ENCODE data around the gene GM2A. TPM values are rescaled to one million over a fixed set of nuclear protein-coding genes. Genes with fewer than 3 reads are reported as not detected.

Gene GM2A
- total RNA-seq, 4 donors from 2014 or later = 62.4 to 132 (median 89.7) TPM

GRCh38 chr5:151213803-151214613 is 39.0 kb upstream of the GM2A start:
- Histone ChIP-seq H3K27me3 (no peaks in the 10 kb centered on the region), H3K4me1 (peaks cover 23 to 96% (median 80%) of the 10 kb centered on the region in 3 donors)

GRCh38 chr5:151214614-151215545 is 38.1 kb upstream of the GM2A start:
- TF ChIP-seq CTCF (IDR thresholded peaks at IDR 0.05) = no peak
- TF ChIP-seq POLR2A (IDR thresholded peaks at IDR 0.05) = no peak
- intact Hi-C loops (cut with DNase I) = no loop called here
- H3K36me3 ChIP-seq = no peaks in the 10 kb centered on the region
- WGBS, 2 donors = 56 to 80% methylated on average over 6 to 8 of the region's 10 CpGs
- peak overlapping the region in 1 of 4 donors; percentile 43 for H3K4me3 ChIP-seq
- no peaks in the 10 kb centered on the region for H3K9me3 ChIP-seq
- H3K4me1 ChIP-seq = peaks cover 23 to 96% (median 75%) of the 10 kb centered on the region in 3 donors
- DNase-seq = peak; percentile 41
- H3K27ac ChIP-seq = peak overlapping the region; percentile 54 to 91 (median 84)
- H3K27me3 ChIP-seq = no peaks in the 10 kb centered on the region

More at GRCh38 chr5:151213803-151214613, 39.0 kb upstream of the GM2A start:
- TF ChIP-seq POLR2A (IDR thresholded peaks at IDR 0.05) = peak in 3 of 4 donors; percentile 16 to 71 (median 41)
- TF ChIP-seq CTCF (IDR thresholded peaks at IDR 0.05) = no peak
- H3K27ac ChIP-seq = peak overlapping the region; percentile 54 to 91 (median 84)
- 30 to 33% methylated on average over 7 to 8 of the region's 9 CpGs for WGBS, 2 donors
- H3K9me3 ChIP-seq = no peaks in the 10 kb centered on the region
- DNase-seq = peak; percentile 64
- peak overlapping the region in 2 of 4 donors; percentile 13 to 43 for H3K4me3 ChIP-seq
- intact Hi-C loops (cut with DNase I) = no loop called here
- H3K36me3 ChIP-seq = no peaks in the 10 kb centered on the region

- TF ChIP-seq POLR2A (IDR thresholded peaks at IDR 0.05) (no peak), CTCF (IDR thresholded peaks at IDR 0.05) (no peak)
- no peak for DNase-seq
- Histone ChIP-seq H3K27ac (peak overlapping the region; percentile 54 to 91 (median 84)), H3K36me3 (no peaks in the 10 kb centered on the region), H3K4me1 (peaks cover 23 to 96% (median 73%) of the 10 kb centered on the region in 3 donors), H3K9me3 (no peaks in the 10 kb centered on the region), H3K27me3 (no peaks in the 10 kb centered on the region), H3K4me3 (no peak overlapping the region)
- intact Hi-C loops (cut with DNase I) = no loop called here
- WGBS, 2 donors = 89 to 92% methylated on average over 2 of the region's 2 CpGs
Measured at GRCh38 chr5:151215546-151215880, 37.5 kb upstream of the GM2A start.

GRCh38 chr5:151216781-151217180 is 36.2 kb upstream of the GM2A start:
- no peaks in the 10 kb centered on the region for H3K27me3 ChIP-seq
- intact Hi-C loops (cut with DNase I) = no loop called here
- no peaks in the 10 kb centered on the region for H3K9me3 ChIP-seq
- 63 to 75% methylated on average over 5 of the region's 5 CpGs for WGBS, 2 donors
- H3K36me3 ChIP-seq = no peaks in the 10 kb centered on the region
- no peak overlapping the region for H3K4me3 ChIP-seq
- peak overlapping the region in 1 of 4 donors; percentile 75 for H3K27ac ChIP-seq
- no peak for TF ChIP-seq POLR2A (IDR thresholded peaks at IDR 0.05)
- no peak for TF ChIP-seq CTCF (IDR thresholded peaks at IDR 0.05)
- no peak for DNase-seq
- peaks cover 30 to 96% (median 73%) of the 10 kb centered on the region in 3 donors for H3K4me1 ChIP-seq

All from esophagus squamous epithelium (tissue), 5 donors.